Lower leg skin (tissue), 4 donors: ENCODE data around the gene SLX9. TPM values are rescaled to one million over a fixed set of nuclear protein-coding genes. Genes with fewer than 3 reads are reported as not detected.

Experiments
- DNase-seq, 2 donors: peaks; one replicate each; pipeline ENCODE4 v3.0.0-alpha.2; 2019; ENCODE audit warnings: low spot score in 2 of 2
- H3K4me3 ChIP-seq: fragments of 200-600 bp; sonication (generic); 2 replicates; pipeline ENCODE4 v1.5.1; 2017; ENCODE audit warnings: mild to moderate bottlenecking, low read depth; ENCODE audit not compliant: poor library complexity, severe bottlenecking
- POLR2A ChIP-seq, 2 donors: fragments of 450-650 bp; IDR thresholded peaks; one replicate each; pipeline ENCODE4 v1.6.1; 2016 to 2017; ENCODE audit warnings: antibody characterized with exemption in 2 of 2, mild to moderate bottlenecking in 1 of 2, moderate library complexity in 1 of 2
- WGBS, 2 donors: methylation state at CpG; one replicate each; pipeline ENCODE4 v1.1.5; 2018; 5-methylcytosine and 5-hydroxymethylcytosine counted together
- intact Hi-C: fragments of 100-400 bp; cut with DNase I; formaldehyde crosslinking; loops from one replicate; pipeline ENCODE4 v1.15.0; 2023; ENCODE audit warnings: low total_unique reads
- total RNA-seq, 4 donors: library from RNA; depleted of rRNA; stranded (reverse); fragments of >200 nt; gene quantifications; one replicate each; pipeline ENCODE4 v1.1.0, GENCODE V29; 2016
- TF ChIP-seq, protein P1 (sequence below), 3 donors: fragments of 450-650 bp; IDR thresholded peaks; one replicate each; pipeline ENCODE4 v1.5.1; 2016; ENCODE audit warnings: antibody characterized with exemption in 3 of 3, mild to moderate bottlenecking in 3 of 3, moderate library complexity in 2 of 3

SLX9 gene
- total RNA-seq, 4 donors from 2014 or later: 19.0 to 36.4 (median 31.6) TPM

DNA sequence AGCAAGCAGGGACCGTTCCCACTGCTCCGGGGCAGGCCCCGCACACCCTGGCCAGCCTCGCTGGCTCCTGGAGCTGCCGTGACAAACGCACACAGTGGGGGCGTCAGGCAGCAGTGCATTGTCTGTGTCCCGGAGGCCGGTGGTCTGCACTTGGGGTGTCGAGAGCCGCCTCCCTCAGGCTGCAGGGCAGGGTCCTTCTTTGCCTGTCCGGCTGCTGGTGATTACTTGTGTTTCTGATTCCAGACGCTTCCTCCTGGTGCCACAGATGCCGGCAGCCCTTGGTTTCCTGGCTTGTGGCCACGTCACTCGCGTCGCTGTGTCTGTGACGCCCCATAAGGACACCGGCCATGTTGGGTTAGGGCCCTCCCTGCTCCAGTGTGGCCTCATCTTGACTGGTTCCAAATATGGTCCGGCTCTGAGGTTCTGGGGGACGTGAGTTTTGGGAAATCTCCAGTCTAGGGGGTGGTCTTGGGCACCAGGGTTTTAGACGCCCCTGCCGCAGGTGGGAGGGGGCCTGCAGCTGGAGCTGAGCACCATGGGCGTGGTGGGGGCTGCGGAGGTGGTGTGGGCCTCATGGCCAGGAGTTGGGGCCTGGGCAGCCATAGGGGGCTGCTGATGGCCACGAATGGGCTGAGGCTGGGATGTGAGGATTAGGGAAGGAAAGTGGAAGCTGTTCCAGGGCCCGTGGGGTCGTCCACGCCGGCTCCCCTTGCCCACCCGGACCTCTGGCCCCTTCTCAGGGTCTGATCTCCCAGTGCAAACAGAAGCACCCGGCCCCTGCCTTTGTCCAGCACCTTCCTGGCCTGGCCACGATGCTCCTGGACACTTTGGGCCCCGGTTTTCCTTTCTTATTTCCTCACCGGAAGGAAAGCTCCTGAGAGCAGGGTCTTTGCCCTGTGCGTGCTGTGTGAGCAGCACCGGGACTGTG, 41.0 kb downstream of the SLX9 start:
- DNase-seq: no peak
- 87 to 89% methylated on average over 38 of the region's 38 CpGs for whole genome bisulfite sequencing, 2 donors
- TF ChIP-seq, protein P1, sequence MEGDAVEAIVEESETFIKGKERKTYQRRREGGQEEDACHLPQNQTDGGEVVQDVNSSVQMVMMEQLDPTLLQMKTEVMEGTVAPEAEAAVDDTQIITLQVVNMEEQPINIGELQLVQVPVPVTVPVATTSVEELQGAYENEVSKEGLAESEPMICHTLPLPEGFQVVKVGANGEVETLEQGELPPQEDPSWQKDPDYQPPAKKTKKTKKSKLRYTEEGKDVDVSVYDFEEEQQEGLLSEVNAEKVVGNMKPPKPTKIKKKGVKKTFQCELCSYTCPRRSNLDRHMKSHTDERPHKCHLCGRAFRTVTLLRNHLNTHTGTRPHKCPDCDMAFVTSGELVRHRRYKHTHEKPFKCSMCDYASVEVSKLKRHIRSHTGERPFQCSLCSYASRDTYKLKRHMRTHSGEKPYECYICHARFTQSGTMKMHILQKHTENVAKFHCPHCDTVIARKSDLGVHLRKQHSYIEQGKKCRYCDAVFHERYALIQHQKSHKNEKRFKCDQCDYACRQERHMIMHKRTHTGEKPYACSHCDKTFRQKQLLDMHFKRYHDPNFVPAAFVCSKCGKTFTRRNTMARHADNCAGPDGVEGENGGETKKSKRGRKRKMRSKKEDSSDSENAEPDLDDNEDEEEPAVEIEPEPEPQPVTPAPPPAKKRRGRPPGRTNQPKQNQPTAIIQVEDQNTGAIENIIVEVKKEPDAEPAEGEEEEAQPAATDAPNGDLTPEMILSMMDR (IDR thresholded peaks at IDR 0.05): no peak
- TF ChIP-seq POLR2A (IDR thresholded peaks at IDR 0.05): no peak
- intact Hi-C loops: no loop called here
- H3K4me3 ChIP-seq: no peak overlapping the region

DNA sequence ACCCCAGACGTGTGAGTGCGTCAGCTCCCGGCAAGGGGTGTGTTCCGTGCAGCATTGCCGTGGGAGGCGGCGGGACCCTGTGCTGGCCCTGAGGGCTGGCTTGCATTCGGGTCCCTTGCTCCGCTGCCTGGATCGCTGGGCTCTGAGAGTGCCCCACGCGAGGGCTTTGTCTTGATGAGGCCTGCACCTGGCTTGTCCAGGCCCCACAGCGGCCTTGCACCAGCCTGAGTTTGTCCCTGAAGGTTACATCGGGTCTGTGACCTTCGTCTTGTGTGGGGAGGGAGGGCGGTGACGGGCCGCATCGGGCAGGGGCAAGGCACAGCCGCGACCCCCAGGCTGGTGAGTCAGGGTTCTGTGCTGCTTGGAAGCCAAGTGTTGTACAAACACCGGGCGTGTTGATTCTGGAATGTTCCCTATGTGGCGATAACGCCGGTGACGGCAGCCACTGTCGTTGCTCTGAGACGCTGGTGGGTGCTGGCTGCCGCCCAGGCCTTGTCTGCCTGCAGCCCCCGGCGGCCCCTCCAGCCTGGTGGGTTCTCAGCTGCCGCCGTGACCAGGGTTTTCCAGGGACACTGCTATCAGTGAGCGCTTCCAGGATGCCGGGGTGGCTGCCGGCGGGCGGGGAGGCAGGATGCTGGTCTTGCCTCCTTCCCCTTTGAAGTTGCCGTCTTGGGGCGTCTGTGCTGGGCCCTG, 42.9 kb downstream of the SLX9 start:
- intact Hi-C loops: no loop called here
- no peak for TF ChIP-seq POLR2A (IDR thresholded peaks at IDR 0.05)
- TF ChIP-seq, protein P1 (IDR thresholded peaks at IDR 0.05): no peak
- H3K4me3 ChIP-seq: no peak overlapping the region
- WGBS, 2 donors: 64 to 65% methylated on average over 30 to 41 of the region's 41 CpGs
- peak in 1 of 2 donors; percentile 88 for DNase-seq

DNA sequence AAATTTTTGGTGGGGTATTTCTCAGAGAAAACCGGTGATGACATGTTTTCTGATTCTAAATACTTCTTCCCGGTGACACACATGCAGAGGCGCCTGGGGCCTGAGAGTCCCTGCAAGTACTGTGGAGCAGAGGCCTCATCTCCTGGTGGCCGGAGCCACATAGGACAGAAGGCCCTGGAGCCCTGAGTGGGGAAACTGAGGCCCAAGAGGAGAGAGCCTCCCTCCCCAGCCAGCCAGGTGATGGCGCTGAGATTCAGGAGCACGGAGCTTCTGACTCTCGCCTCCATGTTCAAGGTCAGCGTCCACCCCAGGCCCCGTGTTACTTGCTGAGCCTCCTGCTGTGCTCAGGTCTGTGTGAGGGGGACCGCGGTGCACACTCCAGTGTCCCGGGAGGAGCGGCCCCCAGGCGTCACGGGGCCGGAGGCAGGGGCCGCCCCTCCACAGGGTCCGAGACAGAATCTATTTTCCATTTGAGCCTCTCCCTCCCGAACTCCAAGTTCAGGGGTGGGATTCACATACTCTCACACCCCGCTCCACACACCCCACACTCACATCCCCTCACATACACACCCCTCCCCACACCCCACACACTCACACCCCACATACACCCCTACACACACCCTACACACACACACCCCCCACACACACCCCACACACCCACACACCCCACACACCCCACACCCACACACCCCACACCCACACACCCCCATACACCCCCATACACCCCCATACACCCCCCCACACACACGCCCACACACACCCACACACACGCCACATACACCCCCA, 43.8 kb downstream of the SLX9 start:
- H3K4me3 ChIP-seq: no peak overlapping the region
- no peak for TF ChIP-seq POLR2A (IDR thresholded peaks at IDR 0.05)
- TF ChIP-seq, protein P1 (IDR thresholded peaks at IDR 0.05): no peak
- 92 to 93% methylated on average over 20 of the region's 22 CpGs for WGBS, 2 donors
- intact Hi-C loops: no loop called here
- DNase-seq: peak in 1 of 2 donors; percentile 71

DNA sequence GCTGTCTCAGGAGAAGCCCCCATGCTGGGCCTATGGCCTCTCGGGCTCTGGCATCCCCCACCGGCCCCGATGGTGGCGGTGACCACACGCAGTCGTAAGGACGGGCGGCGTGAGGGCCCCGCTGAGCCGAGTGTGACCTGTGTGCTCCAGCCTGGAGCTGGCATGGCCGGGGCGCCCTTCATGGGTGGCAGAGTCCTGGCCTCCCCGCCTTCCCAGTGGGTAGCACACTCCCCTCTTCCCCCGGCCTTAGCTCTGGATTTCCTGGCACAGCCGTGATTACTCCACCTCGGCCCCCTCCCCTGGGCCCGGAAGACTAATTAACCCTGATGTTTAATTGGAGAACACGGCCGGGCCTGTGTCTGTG, 44.6 kb downstream of the SLX9 start:
- intact Hi-C loops: no loop called here
- no peak for DNase-seq
- 69 to 81% methylated on average over 20 of the region's 20 CpGs for WGBS, 2 donors
- TF ChIP-seq POLR2A (IDR thresholded peaks at IDR 0.05): no peak
- TF ChIP-seq, protein P1 (IDR thresholded peaks at IDR 0.05): no peak
- no peak overlapping the region for H3K4me3 ChIP-seq

DNA sequence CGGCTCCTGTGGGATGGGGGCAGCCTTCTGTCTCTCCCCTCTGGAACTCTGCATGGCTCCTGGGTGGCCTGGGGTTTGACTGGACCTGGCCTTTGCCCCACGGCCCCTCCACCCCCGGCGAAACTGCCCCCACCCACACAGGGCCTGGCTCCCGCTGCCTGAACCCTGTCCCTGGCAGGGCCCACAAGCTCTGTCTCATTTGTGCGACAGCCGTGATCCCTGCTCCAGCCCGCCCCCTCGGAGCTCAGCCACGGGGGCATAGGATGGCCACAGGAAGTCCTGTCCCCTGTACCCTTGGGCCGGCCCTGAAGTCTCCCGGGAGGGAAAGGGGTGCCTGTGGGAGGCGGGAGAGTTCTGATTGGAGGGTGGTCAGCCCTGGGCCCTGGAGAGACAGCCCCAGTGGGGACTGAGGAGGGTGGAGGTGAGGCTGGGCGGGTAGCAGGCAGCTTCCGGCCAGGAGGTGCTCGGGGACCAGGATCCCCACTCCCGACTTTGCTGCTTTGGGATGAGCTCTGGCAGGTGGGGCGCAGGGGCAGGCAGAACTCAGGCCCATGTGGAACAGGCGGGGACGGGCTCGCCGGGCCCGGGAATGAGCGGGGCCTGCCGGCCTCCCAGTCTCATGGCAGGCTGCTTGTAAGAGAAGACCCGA, 45.1 kb downstream of the SLX9 start:
- intact Hi-C loops: no loop called here
- H3K4me3 ChIP-seq: no peak overlapping the region
- 75% methylated on average over 21 to 23 of the region's 26 CpGs for WGBS, 2 donors
- TF ChIP-seq POLR2A (IDR thresholded peaks at IDR 0.05): no peak
- TF ChIP-seq, protein P1 (IDR thresholded peaks at IDR 0.05): no peak
- peak in 1 of 2 donors; percentile 86 for DNase-seq
